ENCODE data around the gene IRF4. TPM values are rescaled to one million over a fixed set of nuclear protein-coding genes. Genes with fewer than 3 reads are reported as not detected.
"Not testable (repeated sequence)": the region's sequence is repeated elsewhere in the genome, so short reads cannot be mapped to it uniquely, and the experiment has no call there.

Gene IRF4
- total RNA-seq, 1 donor from 2014 or later, result not detected

- DNase-seq (ENCODE audit: low read depth), result no peak
Observed at GRCh38 chr6:421211-421610, 29.7 kb downstream of the IRF4 start.

DNA sequence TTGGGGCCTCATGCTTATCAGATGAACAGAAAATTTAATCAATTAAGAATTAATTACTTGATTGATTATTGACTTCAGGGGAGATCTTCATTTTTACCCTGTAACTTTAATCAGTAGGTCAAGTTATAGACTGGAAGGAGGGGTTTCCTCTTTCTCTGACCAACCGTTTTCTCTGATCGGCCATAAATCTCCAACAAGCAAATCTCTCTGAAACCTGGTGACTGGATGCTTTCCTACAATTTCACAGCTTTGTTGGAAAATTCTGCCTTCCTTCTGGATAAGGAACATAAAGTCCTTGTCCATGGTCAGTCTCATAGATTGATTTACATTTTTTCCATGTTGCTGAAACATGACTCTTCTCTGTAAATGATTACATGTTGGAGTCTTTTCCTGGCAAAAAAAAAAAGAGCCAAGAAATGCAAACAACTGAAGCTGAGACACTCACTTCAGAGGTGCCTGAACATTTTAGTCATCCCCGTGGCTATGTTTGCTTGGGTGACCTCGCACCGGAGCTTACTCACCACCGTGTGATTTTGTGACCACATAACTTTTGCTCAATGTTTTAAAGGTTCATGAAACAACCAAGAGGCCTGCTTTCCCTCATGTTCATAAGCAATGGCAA, 31.0 kb downstream of the IRF4 start:
- peak; percentile 99 for DNase-seq (ENCODE audit: low read depth)

- DNase-seq (ENCODE audit: low read depth), result no peak
Observed at GRCh38 chr6:423055-423798, 31.7 kb downstream of the IRF4 start.

GRCh38 chr6:423799-424345, 32.3 kb downstream of the IRF4 start:
- no peak for DNase-seq (ENCODE audit: low read depth)

DNA sequence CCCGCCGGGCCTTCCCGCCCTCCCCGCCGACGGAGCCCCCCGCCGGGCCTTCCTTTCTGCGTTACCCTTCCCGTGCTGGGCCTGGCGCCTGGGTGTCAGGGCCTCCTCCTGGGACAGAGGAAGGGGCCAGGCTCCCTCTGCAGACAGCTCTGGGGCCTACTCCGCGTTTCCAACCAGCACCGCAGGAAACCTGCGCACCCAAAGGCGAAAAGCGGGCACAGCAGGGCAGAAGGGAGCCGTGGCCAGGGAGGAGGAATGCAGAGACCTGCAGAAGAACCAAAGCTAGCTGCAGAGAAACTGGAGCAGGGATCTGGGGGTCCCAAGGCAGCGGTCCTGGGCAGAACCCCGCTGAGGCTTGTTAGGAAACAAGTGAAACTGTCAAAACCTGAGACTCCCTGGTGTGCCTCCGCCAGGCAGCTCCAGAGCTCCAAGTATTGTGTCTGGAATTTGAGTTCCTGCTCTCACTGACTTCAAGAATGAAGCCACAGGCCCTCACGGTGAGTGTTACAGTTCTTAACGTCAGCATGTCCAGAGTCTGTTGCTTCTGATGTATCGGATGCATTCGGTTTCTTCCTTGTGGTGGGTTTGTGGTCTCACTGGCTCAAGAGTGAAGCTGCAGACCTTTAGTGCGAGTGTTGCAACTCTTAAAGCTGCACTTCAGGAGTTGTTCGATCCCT, 33.3 kb downstream of the IRF4 start:
- DNase-seq (ENCODE audit: low read depth), result no peak

GRCh38 chr6:425418-425788, 33.9 kb downstream of the IRF4 start:
- not testable (repeated sequence) for DNase-seq (ENCODE audit: low read depth)

GRCh38 chr6:426198-426738, 34.7 kb downstream of the IRF4 start:
- not testable (repeated sequence) for DNase-seq (ENCODE audit: low read depth)

DNA sequence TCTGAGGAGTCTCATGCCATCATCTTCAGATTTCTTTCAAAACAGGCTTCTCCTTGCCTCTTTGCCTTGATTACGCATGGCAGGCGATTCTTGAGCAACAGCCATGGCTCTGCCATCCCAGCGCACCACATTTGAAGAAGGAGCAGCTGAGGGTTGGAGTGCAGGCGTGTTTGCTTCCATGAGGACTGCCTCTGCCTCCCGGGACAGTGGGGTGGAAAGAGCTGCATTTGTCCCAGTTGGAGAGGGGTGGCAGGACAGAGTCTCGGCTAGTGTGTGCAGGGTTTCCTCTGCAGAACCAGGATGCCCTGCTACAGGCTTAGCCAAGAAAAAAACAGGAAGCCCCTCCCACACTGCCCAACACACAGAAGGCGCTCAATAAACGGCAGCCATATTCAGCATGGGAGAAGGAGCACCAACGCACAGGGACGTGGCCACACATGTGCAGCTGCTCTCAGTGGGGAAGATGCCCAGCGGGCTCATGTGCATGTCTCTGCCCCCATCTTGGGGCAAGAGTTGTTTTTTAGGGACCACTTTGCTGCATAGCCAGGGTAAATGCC, 36.6 kb downstream of the IRF4 start:
- no peak for DNase-seq (ENCODE audit: low read depth)

GRCh38 chr6:429515-430121, 38.1 kb downstream of the IRF4 start:
- peak; percentile 40 for DNase-seq (ENCODE audit: low read depth)

GRCh38 chr6:431504-431903, 40.0 kb downstream of the IRF4 start:
- DNase-seq (ENCODE audit: low read depth), result no peak

DNA sequence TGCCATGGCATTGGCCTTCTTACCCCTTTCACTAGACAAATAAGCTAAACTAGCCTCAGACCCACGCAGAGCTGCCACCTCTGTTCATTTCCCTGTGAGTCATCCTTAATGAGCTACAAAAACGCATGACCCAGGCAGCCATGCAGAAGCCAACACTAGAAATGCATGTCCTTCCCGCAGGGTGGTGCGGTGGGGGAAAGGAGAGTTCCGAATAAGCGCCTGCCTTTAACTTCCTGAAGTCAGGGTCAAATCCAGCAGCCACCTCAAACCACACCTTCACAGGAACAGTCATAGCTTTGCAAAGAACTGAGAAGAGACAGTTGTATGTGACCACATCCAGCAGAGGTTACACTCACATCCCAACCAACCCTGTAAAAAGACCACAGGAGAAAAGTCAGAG, 40.4 kb downstream of the IRF4 start:
- DNase-seq (ENCODE audit: low read depth), result peak; percentile 92

GRCh38 chr6:434051-434705, 42.6 kb downstream of the IRF4 start:
- DNase-seq (ENCODE audit: low read depth), result no peak

DNA sequence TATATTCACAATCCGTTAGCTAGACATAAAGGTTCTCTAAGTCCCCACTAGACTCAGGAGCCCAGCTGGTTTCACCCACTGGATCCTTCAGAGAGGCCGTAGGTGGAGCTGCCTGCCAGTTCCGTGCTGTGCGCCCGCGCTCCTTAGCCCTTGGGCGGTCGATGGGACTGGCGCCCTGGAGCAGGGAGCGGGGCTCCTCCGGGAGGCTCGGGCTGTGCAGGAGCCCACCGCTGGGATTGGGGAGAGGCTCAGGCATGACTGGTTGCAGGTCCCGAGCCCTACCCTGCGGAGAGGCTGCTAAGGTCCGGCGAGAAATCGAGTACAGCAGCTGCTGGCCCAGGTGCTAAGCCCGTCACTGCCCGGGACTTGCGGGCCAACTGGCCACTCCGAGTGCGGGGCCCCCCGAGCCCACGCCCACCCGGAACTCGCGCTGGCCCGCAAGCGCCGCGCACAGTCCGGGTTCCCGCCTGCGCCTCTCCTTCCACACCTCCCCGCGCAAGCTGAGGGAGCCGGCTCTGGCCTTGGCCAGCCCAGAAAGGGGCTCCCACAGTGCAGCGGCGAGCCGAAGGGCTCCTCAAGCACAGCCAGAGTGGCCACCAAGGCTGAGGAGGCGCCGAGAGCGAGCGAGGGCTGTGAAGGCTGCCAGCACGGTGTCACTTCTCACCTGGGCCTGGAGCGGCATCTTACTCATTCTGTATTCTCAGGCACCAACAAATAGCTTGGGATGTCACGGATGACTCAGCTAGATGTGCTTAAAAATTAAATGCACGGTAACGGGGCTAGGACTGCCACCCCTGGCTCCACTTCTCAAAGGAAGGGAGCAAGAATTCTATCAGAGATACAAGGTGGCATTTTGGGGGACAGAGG, 44.1 kb downstream of the IRF4 start:
- no peak for DNase-seq (ENCODE audit: low read depth)

DNA sequence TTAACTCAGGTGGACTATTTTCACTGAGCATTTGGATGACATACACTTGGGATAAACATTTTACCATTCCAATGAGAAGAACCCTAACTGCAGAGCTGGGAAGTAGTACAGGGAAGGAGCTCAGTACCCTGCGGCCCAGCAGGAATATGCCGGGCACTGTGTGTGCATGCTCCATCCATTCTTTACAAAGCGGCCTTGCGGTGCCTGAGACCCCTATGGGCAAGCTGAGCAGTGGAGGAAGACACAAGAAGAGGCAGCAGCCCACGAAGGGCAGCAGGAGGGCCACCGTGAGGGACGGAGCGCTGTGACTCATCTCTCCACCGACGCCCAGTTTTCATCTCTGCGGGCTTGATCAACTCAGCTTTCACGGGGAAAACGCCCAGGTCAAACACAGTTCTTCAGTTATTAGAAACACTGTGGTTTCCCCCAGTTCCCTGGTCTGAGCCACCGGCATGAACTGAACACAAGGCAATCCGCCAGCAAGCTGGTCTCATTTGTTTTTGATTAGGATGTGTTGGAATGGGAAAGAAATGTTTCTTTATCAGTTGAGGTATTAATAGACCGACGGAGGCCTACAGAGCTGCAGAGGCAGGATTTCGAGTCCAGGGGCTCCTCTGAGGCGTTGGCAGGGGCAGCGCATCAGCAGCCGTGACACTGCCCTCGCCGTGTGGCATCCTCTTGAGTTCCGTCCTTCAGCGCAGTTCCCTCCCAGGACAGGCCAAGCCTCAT, 44.9 kb downstream of the IRF4 start:
- no peak for DNase-seq (ENCODE audit: low read depth)

DNA sequence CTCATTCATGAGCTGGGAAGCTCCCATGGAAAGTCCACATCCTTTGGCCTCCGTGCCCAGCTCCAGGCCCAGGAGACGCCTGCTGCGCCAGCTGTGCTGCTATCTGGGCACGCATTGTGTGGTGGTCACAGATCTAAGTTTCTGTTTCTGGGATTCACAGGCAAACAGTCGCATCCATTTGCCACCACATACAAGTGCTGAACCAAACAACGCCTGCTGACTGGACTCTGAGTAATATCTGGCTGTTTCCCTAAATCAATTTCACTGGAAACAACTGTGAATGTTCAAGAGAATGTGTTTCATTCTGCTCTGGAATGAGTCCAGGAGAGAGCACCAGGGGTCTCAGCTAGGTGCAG, 45.5 kb downstream of the IRF4 start:
- no peak for DNase-seq (ENCODE audit: low read depth)

GRCh38 chr6:438634-439170, 47.1 kb downstream of the IRF4 start:
- no peak for DNase-seq (ENCODE audit: low read depth)

GRCh38 chr6:439641-440167, 48.2 kb downstream of the IRF4 start:
- DNase-seq (ENCODE audit: low read depth), result no peak

DNA sequence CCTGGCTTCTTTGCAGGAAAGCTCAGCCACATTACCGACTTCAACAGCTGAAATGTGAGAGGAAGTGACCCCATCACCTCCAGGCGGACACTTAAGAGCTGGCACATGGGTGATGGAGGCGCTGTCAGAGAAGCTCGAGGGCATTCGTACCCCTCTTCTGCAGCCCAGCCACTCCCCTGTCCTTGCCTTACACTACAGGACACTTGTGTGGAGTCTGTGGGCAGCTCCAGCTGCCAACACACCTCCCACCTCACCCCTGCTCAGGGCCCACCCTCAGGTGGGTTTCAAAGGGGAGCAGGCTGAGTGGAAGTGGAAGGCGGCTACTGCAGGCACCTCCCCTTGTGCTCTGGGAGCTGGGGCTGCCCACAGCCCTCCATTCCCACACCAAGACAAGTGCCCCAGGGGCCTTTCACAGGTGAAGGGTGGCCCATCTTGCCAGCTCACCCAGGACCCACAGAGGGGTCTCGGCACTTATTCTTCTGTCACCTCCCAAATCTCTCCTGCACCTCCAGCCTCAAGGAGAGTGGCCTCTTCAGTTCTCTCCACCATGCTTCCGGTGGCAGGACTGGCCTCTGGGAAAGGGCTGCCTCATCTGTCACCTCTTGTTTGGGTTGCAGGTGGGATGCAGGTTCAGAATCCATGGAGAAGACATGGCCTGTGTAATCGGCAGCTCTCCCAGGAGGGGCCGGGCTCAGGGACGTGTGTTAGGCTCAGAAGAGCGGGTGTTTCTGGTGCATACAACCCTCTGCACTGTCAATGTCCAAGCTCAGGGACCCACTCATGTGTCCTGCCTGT, 49.8 kb downstream of the IRF4 start:
- no peak for DNase-seq (ENCODE audit: low read depth)
